ENCODE data around the gene NPVF.

NPVF gene, protein sequence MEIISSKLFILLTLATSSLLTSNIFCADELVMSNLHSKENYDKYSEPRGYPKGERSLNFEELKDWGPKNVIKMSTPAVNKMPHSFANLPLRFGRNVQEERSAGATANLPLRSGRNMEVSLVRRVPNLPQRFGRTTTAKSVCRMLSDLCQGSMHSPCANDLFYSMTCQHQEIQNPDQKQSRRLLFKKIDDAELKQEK

GRCh38 chr7:25228386-25228785 is at the start of gene NPVF:
TSS of gene NPVF (minus strand) at chr7:25228486. CDS start at chr7:25228439, 47 bp downstream.
- H3K36me3 Mint-ChIP-seq = no peaks in the 10 kb centered on the region
- H3K9me3 Mint-ChIP-seq = no peaks in the 10 kb centered on the region
- peaks cover 21% of the 10 kb centered on the region for H3K27me3 Mint-ChIP-seq
- H3K27ac Mint-ChIP-seq = no peak within 1 kb of the TSS
- no peaks in the 10 kb centered on the region for H3K4me1 Mint-ChIP-seq
- no peak within 1 kb of the TSS for H3K4me3 Mint-ChIP-seq

DNA sequence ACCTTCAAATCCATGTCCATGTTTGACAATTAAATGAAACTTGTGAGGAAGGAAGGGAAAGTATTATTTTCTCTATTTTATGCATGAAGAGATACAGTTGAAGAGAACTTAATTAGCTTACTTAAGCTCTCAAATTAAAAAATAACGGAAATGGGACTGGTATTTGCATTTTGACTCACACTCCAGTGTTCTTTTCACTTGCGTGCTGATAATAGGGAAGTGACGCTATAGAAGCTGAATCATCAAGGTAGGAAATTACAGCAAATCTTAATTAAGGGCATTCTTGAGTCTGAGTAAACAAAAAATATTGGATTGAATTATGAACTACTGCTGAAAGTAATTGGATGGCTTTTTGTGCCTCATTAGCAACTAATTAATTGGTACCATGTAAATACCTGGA is 44.0 kb upstream of the NPVF start:
- H3K36me3 Mint-ChIP-seq = peaks cover 1% of the 10 kb centered on the region
- H3K4me3 Mint-ChIP-seq = no peak overlapping the region
- H3K4me1 Mint-ChIP-seq = no peaks in the 10 kb centered on the region
- H3K27me3 Mint-ChIP-seq = no peaks in the 10 kb centered on the region
- H3K9me3 Mint-ChIP-seq = no peaks in the 10 kb centered on the region
- no peak overlapping the region for H3K27ac Mint-ChIP-seq

DNA sequence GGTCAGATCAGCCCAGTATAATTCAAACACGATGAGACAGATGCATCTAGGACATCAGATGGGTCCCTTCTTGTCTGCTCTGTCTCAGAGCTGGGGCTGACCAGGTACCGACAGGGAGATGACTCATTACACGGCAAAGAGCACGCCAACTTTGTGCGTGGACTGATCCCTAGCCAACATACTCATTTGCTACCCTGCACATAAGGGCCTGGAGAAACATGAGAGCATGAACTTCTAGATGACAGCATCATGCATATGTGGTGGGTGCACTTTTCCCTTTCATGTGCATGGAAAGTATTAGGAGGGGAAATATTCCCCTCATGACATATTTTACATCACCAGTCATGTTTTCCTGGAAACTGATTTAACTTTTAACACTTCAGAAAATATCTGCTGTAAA is 35.1 kb upstream of the NPVF start:
- Mint-ChIP-seq H3K4me1 (peaks cover 39% of the 10 kb centered on the region), H3K36me3 (no peaks in the 10 kb centered on the region), H3K27ac (peak overlapping the region; percentile 7), H3K27me3 (no peaks in the 10 kb centered on the region), H3K4me3 (no peak overlapping the region), H3K9me3 (no peaks in the 10 kb centered on the region)

GRCh38 chr7:25262586-25262985 is 34.3 kb upstream of the NPVF start:
- peaks cover 39% of the 10 kb centered on the region for H3K4me1 Mint-ChIP-seq
- H3K27ac Mint-ChIP-seq = no peak overlapping the region
- H3K9me3 Mint-ChIP-seq = no peaks in the 10 kb centered on the region
- no peak overlapping the region for H3K4me3 Mint-ChIP-seq
- no peaks in the 10 kb centered on the region for H3K36me3 Mint-ChIP-seq
- no peaks in the 10 kb centered on the region for H3K27me3 Mint-ChIP-seq

- Mint-ChIP-seq H3K4me1 (peaks cover 39% of the 10 kb centered on the region), H3K27me3 (no peaks in the 10 kb centered on the region), H3K9me3 (no peaks in the 10 kb centered on the region), H3K4me3 (peak overlapping the region; percentile 83), H3K36me3 (no peaks in the 10 kb centered on the region), H3K27ac (peak overlapping the region; percentile 73)
Observed at GRCh38 chr7:25261545-25262140, 33.4 kb upstream of the NPVF start.

GRCh38 chr7:25260862-25261494 is 32.7 kb upstream of the NPVF start:
- H3K27me3 Mint-ChIP-seq = no peaks in the 10 kb centered on the region
- H3K9me3 Mint-ChIP-seq = no peaks in the 10 kb centered on the region
- peak overlapping the region; percentile 83 for H3K4me3 Mint-ChIP-seq
- peaks cover 39% of the 10 kb centered on the region for H3K4me1 Mint-ChIP-seq
- no peaks in the 10 kb centered on the region for H3K36me3 Mint-ChIP-seq
- H3K27ac Mint-ChIP-seq = peak overlapping the region; percentile 73

GRCh38 chr7:25259487-25260243 is 31.4 kb upstream of the NPVF start:
- peaks cover 39% of the 10 kb centered on the region for H3K4me1 Mint-ChIP-seq
- no peaks in the 10 kb centered on the region for H3K9me3 Mint-ChIP-seq
- H3K36me3 Mint-ChIP-seq = no peaks in the 10 kb centered on the region
- H3K27me3 Mint-ChIP-seq = no peaks in the 10 kb centered on the region
- H3K27ac Mint-ChIP-seq = no peak overlapping the region
- peak overlapping the region; percentile 71 for H3K4me3 Mint-ChIP-seq

GRCh38 chr7:25256333-25256819 is 28.1 kb upstream of the NPVF start:
- H3K36me3 Mint-ChIP-seq = no peaks in the 10 kb centered on the region
- peaks cover 22% of the 10 kb centered on the region for H3K4me1 Mint-ChIP-seq
- H3K9me3 Mint-ChIP-seq = no peaks in the 10 kb centered on the region
- H3K4me3 Mint-ChIP-seq = no peak overlapping the region
- H3K27ac Mint-ChIP-seq = no peak overlapping the region
- H3K27me3 Mint-ChIP-seq = no peaks in the 10 kb centered on the region

DNA sequence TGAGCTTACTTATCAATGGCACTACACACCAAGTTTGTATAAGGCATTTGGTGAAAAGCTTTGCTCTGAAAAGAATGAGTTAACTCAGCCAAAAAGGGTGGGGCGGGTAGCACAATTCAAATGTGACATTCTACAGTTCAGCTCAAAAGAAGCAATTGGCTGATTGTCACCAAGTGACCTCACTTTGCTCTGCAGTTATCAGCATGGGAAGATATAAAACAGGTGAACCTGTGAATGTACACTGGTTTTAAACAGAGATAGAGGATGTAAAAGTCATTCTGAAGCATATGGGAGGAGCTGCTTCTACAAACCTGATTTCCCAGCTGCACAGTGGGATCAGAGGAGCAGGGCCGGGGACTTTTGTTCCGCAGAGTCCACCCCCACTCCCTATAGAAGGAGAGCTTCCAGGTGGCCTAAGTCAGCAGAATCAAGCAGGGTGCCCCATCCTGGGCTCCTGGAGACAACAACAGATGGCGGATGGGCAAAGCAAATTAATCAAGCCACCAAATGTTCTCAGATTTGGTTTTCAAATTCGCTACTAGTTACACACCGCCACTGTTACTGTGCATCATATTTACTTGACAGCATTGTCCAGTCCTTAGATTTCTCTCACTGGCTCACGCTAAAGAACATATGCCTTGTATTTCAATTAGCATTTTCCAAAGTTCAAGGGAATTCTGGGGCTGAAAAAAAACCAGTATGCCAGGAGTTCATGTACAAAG is 27.5 kb upstream of the NPVF start:
- Mint-ChIP-seq H3K9me3 (no peaks in the 10 kb centered on the region), H3K27me3 (no peaks in the 10 kb centered on the region), H3K36me3 (no peaks in the 10 kb centered on the region), H3K27ac (no peak overlapping the region), H3K4me1 (peaks cover 16% of the 10 kb centered on the region), H3K4me3 (no peak overlapping the region)

DNA sequence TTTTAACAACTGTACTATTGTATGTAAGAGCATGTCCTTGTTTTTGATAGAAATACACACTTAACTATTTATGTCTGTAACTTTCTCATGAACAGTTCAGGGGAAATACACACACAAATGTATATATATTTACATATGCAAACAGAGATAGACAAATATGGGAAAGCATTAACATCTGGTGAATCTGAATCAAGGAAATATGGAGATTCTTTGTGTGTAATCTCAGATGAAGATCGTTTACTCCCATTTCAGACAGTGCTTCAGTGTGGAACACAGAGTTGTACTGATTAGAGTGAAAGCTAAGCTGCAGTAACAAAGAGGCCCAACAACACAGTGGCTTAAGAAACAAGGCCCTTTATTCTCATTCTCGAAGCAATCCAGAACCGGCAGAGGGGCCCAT is 26.3 kb upstream of the NPVF start:
- Mint-ChIP-seq H3K4me3 (no peak overlapping the region), H3K27ac (no peak overlapping the region), H3K4me1 (peaks cover 4% of the 10 kb centered on the region), H3K27me3 (no peaks in the 10 kb centered on the region), H3K36me3 (no peaks in the 10 kb centered on the region), H3K9me3 (no peaks in the 10 kb centered on the region)

DNA sequence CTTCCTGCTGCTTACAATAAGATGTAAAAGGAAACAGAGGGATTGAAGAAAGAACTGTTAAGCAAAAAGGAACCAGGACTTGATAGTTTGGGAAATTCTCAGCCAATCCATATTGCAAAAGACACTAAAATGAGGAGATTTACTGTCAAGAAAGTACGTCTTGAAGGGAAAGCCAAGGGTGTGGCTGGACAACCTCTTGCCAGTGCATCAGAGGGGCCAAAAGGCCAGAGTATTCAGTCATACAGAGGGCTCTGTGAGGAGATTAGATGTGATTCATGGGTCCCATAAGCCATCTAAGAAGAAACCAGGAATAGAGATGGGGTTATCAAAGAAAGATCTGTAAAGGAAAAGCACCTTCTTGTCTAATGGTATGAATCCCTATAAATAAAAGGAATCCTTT is 25.4 kb upstream of the NPVF start:
- Mint-ChIP-seq H3K27ac (no peak overlapping the region), H3K27me3 (no peaks in the 10 kb centered on the region), H3K9me3 (no peaks in the 10 kb centered on the region), H3K36me3 (no peaks in the 10 kb centered on the region), H3K4me3 (no peak overlapping the region), H3K4me1 (no peaks in the 10 kb centered on the region)

DNA sequence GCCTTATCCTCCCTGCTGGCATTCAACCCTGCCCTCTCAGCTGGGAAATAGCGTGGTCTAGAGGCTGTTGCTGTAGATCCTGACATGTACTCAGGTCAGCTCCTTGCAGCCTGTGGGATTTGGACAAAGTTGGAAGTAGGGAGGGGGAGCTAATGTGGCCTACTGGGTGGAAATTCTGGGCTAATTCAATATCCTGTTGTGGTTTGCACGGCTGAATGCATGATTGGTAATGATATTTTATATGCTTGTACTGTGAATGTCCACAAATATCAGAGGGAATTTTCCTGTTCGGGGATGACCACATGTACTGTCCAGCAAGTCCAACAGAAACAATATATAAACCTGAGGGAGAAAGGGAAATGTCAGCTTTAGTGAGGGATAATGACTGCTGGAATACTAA is 22.1 kb upstream of the NPVF start:
- no peak overlapping the region for H3K27ac Mint-ChIP-seq
- H3K27me3 Mint-ChIP-seq = no peaks in the 10 kb centered on the region
- no peaks in the 10 kb centered on the region for H3K36me3 Mint-ChIP-seq
- H3K9me3 Mint-ChIP-seq = no peaks in the 10 kb centered on the region
- no peak overlapping the region for H3K4me3 Mint-ChIP-seq
- no peaks in the 10 kb centered on the region for H3K4me1 Mint-ChIP-seq

- Mint-ChIP-seq H3K4me3 (no peak overlapping the region), H3K36me3 (no peaks in the 10 kb centered on the region), H3K4me1 (no peaks in the 10 kb centered on the region), H3K27ac (no peak overlapping the region), H3K9me3 (no peaks in the 10 kb centered on the region), H3K27me3 (peaks cover 1% of the 10 kb centered on the region)
Observed at GRCh38 chr7:25249772-25250171, 21.5 kb upstream of the NPVF start.

GRCh38 chr7:25246306-25246705 is 18.0 kb upstream of the NPVF start:
- Mint-ChIP-seq H3K27ac (no peak overlapping the region), H3K36me3 (no peaks in the 10 kb centered on the region), H3K27me3 (peaks cover 2% of the 10 kb centered on the region), H3K4me3 (no peak overlapping the region), H3K4me1 (no peaks in the 10 kb centered on the region), H3K9me3 (no peaks in the 10 kb centered on the region)

DNA sequence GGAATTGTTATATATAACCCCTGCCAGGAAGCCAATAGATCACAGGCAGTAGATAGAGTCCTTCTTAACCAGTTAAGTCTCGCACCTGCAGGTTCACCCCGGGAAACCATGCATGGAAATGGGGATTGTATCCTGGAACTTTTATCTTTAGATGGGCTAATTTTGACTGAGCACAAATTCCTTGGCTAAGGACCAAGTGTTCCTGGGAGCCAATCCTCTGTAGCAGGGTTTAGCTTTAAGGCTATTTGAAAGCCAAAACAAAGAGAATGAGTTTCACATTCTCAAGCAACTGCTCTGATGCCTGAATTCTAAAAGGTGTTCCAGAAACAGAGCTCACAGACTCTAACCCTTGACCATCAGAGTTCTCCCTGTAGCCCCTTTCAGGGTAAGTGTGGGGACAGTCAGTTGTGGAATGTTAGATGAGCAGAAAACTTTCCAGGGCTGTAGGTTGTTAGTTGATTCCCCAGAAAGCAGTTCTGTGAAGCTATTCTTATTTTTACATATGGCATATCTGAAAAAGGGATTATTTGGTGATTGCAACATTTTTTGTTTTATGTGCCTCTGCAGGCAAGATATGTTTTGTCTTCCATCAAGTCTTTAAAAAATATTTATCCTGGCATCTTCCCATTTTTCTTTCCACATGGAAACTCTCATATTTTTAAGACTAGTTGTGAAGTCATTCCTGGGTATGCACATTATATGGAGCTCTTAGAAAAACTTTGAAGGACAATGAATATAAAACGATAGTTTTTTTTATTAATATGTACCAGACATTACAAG is 16.2 kb upstream of the NPVF start:
- no peak overlapping the region for H3K4me3 Mint-ChIP-seq
- no peak overlapping the region for H3K27ac Mint-ChIP-seq
- no peaks in the 10 kb centered on the region for H3K36me3 Mint-ChIP-seq
- H3K4me1 Mint-ChIP-seq = no peaks in the 10 kb centered on the region
- no peaks in the 10 kb centered on the region for H3K9me3 Mint-ChIP-seq
- H3K27me3 Mint-ChIP-seq = peaks cover 2% of the 10 kb centered on the region

Data from activated naive CD4-positive, alpha-beta T cell treated with anti-CD3 and anti-CD28 coated beads, Interleukin-2, amount 50 U/mL, for 24 hours (primary cell).